Hepatocyte (in vitro differentiated cells): Measurements from ENCODE around the gene TUG1. TPM values are rescaled to one million over a fixed set of nuclear protein-coding genes. Genes with fewer than 3 reads are reported as not detected.

Experiments
- DNase-seq: peaks from one replicate; pipeline ENCODE4 v3.0.0-alpha.2; 2016; ENCODE audit warnings: low spot score
- H2AFZ ChIP-seq: fragments of 200-600 bp; sonication (generic); 2 replicates; pipeline ENCODE4 v1.6.0; 2016; ENCODE audit warnings: antibody characterized with exemption, mild to moderate bottlenecking
- H3K27ac ChIP-seq: fragments of 200-600 bp; sonication (generic); 2 replicates; pipeline ENCODE4 v1.5.1; 2016; ENCODE audit warnings: mild to moderate bottlenecking
- H3K27me3 ChIP-seq: fragments of 200-600 bp; sonication (generic); 2 replicates; pipeline ENCODE4 v1.6.1; 2016
- H3K36me3 ChIP-seq: fragments of 200-600 bp; sonication (generic); replicated peaks from 2 replicates; pipeline ENCODE4 v1.5.1; 2016; ENCODE audit warnings: low read depth; ENCODE audit not compliant: insufficient read depth
- H3K4me1 ChIP-seq: fragments of 200-600 bp; sonication (generic); 2 replicates; pipeline ENCODE4 v1.5.1; 2016; ENCODE audit warnings: mild to moderate bottlenecking, moderate library complexity; ENCODE audit not compliant: insufficient read depth
- H3K4me2 ChIP-seq: fragments of 200-600 bp; sonication (generic); 2 replicates; pipeline ENCODE4 v1.6.0; 2016
- H3K4me3 ChIP-seq: fragments of 200-600 bp; sonication (generic); 2 replicates; pipeline ENCODE4 v1.5.1; 2016; ENCODE audit warnings: mild to moderate bottlenecking
- H3K79me2 ChIP-seq: fragments of 200-600 bp; sonication (generic); 2 replicates; pipeline ENCODE4 v1.6.0; 2017; ENCODE audit warnings: mild to moderate bottlenecking
- H3K9me2 ChIP-seq: fragments of 200-600 bp; sonication (generic); replicated peaks from 2 replicates; pipeline ENCODE4 v1.6.0; 2017; ENCODE audit warnings: mild to moderate bottlenecking; ENCODE audit not compliant: insufficient read depth
- H3K9me3 ChIP-seq: fragments of 200-600 bp; sonication (generic); 2 replicates; pipeline ENCODE4 v1.5.1; 2016; ENCODE audit warnings: low read depth, mild to moderate bottlenecking
- H4K20me1 ChIP-seq: fragments of 200-600 bp; sonication (generic); 2 replicates; pipeline ENCODE4 v1.6.0; 2016; ENCODE audit warnings: mild to moderate bottlenecking; ENCODE audit not compliant: insufficient read depth, poor library complexity, severe bottlenecking
- EZH2 ChIP-seq: fragments of 200-600 bp; sonication (generic); IDR thresholded peaks from 2 replicates; pipeline ENCODE4 v1.6.1; 2016; ENCODE audit warnings: antibody characterized with exemption, mild to moderate bottlenecking, borderline replicate concordance
- EZH2phosphoT487 ChIP-seq: fragments of 200-600 bp; sonication (generic); IDR thresholded peaks from one replicate; pipeline ENCODE4 v1.6.1; 2018; ENCODE audit warnings: antibody characterized with exemption, mild to moderate bottlenecking, low read depth, moderate library complexity; ENCODE audit not compliant: unreplicated experiment, severe bottlenecking
- WGBS: methylation state at CpG from one replicate; pipeline ENCODE4 v1.1.6; 2016; ENCODE audit warnings: low lambda C conversion rate; ENCODE audit errors: missing lambda C conversion rate; 5-methylcytosine and 5-hydroxymethylcytosine counted together
- polyA plus RNA-seq: library from polyadenylated mRNA; unstranded; fragments of >200 nt; fragmentation: Nextera tagmentation; extraction: Ambion mirVana; gene quantifications from 2 replicates; pipeline ENCODE4 v1.2.1, GENCODE V29; 2016
- total RNA-seq: library from RNA; depleted of rRNA; stranded (reverse); fragments of >200 nt; gene quantifications from 2 replicates; pipeline ENCODE4 v1.2.3, GENCODE V29; 2014
- TF ChIP-seq, protein P1 (sequence below): fragments of 200-600 bp; sonication (generic); IDR thresholded peaks from 2 replicates; pipeline ENCODE4 v1.5.1; 2016; ENCODE audit warnings: antibody characterized with exemption, mild to moderate bottlenecking; ENCODE audit not compliant: poor library complexity

TUG1 gene
- total and polyA plus RNA-seq, 2 experiments from 2014 or later: 33.9 to 99.3 TPM

- Histone ChIP-seq H2AFZ (no peak overlapping the region), H3K4me1 (no peaks in the 10 kb centered on the region), H3K36me3 (peaks cover 27% of the 10 kb centered on the region), H3K4me3 (no peak overlapping the region), H3K79me2 (peaks cover 47% of the 10 kb centered on the region), H4K20me1 (no peaks in the 10 kb centered on the region), H3K9me2 (no peaks in the 10 kb centered on the region), H3K27ac (no peak overlapping the region), H3K9me3 (peaks cover 49% of the 10 kb centered on the region), H3K4me2 (no peak overlapping the region), H3K27me3 (no peaks in the 10 kb centered on the region)
- 97% methylated on average over 3 of the region's 3 CpGs for WGBS
- DNase-seq: no peak
- TF ChIP-seq, protein P1, sequence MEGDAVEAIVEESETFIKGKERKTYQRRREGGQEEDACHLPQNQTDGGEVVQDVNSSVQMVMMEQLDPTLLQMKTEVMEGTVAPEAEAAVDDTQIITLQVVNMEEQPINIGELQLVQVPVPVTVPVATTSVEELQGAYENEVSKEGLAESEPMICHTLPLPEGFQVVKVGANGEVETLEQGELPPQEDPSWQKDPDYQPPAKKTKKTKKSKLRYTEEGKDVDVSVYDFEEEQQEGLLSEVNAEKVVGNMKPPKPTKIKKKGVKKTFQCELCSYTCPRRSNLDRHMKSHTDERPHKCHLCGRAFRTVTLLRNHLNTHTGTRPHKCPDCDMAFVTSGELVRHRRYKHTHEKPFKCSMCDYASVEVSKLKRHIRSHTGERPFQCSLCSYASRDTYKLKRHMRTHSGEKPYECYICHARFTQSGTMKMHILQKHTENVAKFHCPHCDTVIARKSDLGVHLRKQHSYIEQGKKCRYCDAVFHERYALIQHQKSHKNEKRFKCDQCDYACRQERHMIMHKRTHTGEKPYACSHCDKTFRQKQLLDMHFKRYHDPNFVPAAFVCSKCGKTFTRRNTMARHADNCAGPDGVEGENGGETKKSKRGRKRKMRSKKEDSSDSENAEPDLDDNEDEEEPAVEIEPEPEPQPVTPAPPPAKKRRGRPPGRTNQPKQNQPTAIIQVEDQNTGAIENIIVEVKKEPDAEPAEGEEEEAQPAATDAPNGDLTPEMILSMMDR: no peak
- TF ChIP-seq EZH2: no peak
- TF ChIP-seq EZH2phosphoT487: no peak
Observed at GRCh38 chr22:30978304-30978962, 9.4 kb downstream of the TUG1 start.

- Histone ChIP-seq H3K9me2 (no peaks in the 10 kb centered on the region), H3K36me3 (peaks cover 14% of the 10 kb centered on the region), H2AFZ (no peak overlapping the region), H3K9me3 (peaks cover 36% of the 10 kb centered on the region), H3K4me1 (no peaks in the 10 kb centered on the region), H3K4me3 (no peak overlapping the region), H3K27ac (no peak overlapping the region), H3K27me3 (no peaks in the 10 kb centered on the region), H3K79me2 (peaks cover 32% of the 10 kb centered on the region), H4K20me1 (no peaks in the 10 kb centered on the region), H3K4me2 (no peak overlapping the region)
- 88% methylated on average over 3 of the region's 3 CpGs for whole genome bisulfite sequencing
- TF ChIP-seq EZH2phosphoT487 (no peak), EZH2 (no peak)
- TF ChIP-seq, protein P1: no peak
- peak; percentile 6 for DNase-seq
Observed at GRCh38 chr22:30979932-30980331, 10.9 kb downstream of the TUG1 start.

- no peak for DNase-seq
- Histone ChIP-seq H3K9me2 (no peaks in the 10 kb centered on the region), H3K4me3 (no peak overlapping the region), H4K20me1 (no peaks in the 10 kb centered on the region), H3K79me2 (peaks cover 8% of the 10 kb centered on the region), H2AFZ (no peak overlapping the region), H3K27me3 (no peaks in the 10 kb centered on the region), H3K36me3 (no peaks in the 10 kb centered on the region), H3K27ac (no peak overlapping the region), H3K4me1 (no peaks in the 10 kb centered on the region), H3K9me3 (peaks cover 12% of the 10 kb centered on the region), H3K4me2 (no peak overlapping the region)
- TF ChIP-seq, protein P1: no peak
- no peak for TF ChIP-seq EZH2phosphoT487
- TF ChIP-seq EZH2: no peak
- 95% methylated on average over 2 of the region's 2 CpGs for WGBS
Observed at GRCh38 chr22:30982512-30982911, 13.4 kb downstream of the TUG1 start.
